Ramos (cell line): ENCODE results near the gene TVP23B.
"Not testable (repeated sequence)": the region's sequence is repeated elsewhere in the genome, so short reads cannot be mapped to it uniquely, and the experiment has no call there.

Experiments
- in situ Hi-C: fragments of 300-500 bp; cut with MboI; formaldehyde crosslinking; loops from one replicate; pipeline ENCODE4 v1.14.3; 2022; ENCODE audit warnings: low sequenced_read_pairs; ENCODE audit not compliant: unreplicated experiment

The TVP23B gene

DNA sequence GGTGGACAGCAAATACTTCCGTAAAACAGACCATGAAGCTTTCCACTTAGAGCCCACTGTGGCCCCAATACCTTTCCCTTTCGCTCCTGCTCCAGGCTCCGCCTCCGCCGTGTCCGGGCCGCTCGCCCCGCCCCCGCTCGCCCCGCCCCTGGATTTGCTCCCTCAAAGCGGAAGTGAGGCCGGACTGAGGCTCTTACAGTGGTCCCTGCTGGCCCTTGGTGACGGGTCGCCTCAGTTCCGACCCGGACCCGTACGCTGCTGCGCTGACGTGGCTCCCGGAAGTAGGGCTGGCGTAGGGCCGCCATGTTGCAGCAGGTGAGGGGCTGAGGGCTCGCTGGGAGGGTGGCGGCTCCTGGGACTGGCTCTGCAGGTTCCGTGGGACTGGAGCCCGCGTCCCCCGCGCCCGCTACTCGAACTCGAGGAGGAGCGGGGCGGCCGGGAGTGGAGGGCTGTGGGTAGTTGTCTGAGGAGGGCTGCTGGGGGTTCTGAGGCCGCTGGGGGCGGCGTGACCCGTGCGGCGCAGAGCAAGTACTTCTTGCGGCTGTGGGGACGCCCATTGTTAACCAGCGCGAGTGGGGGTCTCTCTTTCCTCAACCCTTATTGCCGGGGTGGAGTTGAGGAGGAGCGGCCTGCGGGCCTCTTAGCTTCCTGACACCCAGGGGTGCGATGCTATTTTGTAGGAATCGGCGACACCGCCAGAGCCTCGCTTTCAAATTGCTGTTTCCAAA is at the start of gene TVP23B:
Gene TVP23B (plus strand): TSS at position 193 of the 728 bp plus-strand sequence. CDS start 111 bp downstream, at position 304.
- in situ Hi-C loops: not testable (repeated sequence)

DNA sequence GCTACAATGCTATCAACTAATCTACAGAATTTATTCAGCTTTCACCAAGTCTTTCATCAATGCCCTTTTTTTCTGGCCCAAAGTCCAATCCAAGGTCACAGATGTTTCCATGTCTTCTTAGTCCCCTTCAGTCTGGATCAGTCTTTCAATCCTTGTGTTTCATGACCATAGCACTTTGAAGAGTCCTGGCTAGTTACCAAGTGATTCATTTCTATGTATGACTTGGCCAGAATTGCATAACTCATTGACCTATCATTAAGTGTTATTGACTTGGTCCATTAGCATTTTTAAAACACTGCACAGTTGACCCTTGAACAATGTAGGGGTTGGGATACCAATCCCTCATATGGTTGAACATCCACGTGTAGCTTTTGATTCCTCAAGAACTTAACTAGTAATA is 48.5 kb upstream of the TVP23B start:
- in situ Hi-C loops: not testable (repeated sequence)

DNA sequence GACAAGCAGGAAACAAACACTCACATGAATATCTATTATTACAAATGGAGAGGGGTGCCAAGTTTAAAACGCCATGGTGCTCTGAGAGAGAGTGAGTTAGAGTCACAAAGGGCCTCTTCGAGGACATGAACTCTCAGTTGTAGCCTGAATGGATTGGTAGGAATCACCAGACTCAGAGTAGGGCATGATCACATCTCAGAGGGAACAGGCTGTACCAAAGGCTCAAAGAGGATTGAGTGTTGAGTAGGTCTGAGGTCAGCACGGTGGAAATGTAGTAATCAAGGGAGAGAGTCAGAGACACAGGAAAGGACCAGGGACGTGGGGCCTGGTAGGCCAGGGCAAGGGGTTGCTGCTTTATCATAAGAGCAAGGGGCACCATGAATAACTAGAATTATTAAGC is 47.6 kb upstream of the TVP23B start:
- in situ Hi-C loops: not testable (repeated sequence)

DNA sequence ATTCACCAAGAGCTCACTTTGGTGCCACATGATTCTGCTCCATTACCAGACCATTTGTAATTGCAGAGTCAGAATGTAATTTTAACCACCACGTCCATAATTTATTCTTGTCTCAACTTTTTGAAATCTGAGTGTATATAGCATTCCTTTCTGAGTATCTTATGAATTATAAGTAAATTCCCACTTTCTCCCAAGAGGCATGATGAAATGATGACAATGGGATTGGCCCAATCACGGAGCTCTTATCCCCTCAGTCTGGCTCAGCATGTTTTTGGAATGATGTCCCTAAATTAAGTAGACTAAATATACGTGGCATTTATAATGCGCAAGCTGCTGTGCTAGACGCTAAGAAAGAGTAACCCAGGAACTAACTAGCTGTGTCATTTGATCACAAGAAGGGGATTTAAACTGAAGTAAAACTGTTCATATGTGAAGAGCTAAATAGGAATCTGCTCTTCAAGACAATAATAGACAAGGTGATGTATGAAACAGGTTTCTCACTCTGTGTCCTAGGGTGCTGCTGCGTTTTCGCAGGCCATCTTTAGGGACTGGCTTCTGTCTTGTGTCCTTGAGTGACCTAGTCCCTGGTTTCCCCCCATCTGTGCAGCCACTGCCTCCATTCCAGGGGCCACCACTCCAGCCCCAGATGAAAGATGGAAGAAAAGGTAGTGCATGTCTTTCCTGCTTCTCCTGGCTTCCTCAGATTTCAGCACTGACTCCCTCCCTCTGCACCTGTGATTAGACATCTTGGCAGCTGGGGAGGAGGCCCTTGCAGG is 41.2 kb upstream of the TVP23B start:
- in situ Hi-C loops: not testable (repeated sequence)

DNA sequence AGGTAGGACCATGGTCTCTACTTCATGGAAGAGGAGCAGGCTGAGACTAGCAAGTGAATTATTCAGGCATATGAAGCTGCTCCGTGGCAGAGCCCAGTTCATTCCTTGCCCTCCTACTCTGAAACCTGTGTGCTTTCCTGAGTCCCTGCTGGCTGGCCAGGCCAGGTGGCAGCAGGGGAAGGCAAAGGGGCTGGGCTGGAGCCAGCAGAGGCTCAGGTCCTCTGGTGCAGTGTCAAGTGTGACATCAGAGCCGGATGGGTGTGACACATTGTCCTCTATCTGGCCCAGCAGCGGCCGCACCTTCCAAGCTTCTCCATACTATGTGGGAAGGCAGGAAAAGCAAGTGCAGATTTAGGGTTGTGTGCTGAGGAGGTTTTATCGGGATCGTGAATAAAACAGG is 39.8 kb upstream of the TVP23B start:
- in situ Hi-C loops: not testable (repeated sequence)

DNA sequence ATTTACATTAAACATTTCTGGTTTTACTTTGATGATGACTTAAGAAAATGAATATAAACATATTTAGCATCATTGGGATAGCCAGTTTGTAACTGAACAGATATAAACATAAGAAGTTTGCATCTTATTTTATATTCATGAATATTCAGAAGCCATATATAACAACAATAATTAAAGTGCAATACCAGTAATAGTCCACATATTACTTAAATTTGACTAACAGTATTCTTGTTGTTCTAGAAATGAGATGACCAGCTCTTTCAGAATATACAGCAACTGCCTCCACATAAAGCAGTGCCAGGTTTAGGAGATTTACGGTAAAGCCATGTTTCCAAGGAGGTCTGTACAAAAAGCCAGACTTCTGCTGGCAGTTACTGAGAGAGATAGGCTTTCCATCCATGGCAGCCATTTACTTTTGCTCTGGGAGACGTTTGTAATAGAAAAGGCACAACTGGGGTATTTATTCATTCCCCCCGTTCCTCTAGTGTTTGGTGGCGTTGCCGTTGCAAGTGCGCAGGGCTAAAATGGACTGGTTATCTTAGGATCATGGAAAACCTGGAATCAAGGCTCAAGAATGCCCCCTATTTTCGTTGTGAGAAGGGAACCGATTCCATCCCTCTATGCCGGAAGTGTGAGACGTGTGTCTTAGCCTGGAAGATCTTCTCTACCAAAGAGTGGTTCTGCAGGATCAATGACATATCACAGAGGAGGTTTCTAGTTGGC is 37.1 kb upstream of the TVP23B start, which contains the start of gene FBXW10:
Gene FBXW10 (plus strand): TSS at position 356 of the 723 bp plus-strand sequence. CDS start 191 bp downstream, at position 547.
- in situ Hi-C loops: not testable (repeated sequence)

DNA sequence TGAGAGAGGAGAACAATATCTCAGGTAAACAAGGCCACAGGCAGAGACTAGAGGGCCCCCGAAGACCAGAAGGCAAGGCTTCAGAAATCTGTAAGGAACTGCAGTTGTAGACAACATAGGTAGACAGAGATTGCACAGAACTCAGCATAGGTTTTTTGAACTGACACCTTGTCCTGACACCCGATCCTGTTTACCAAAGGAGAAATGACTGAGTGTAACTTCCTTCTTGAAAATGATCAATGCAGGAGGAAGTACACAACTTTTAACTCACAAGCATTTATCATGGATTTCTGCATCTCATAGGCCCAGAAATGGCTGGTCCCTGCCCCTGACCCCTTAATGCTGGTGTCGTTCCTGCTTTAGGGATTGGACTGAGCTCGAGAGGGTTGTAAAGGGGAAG is 36.3 kb upstream of the TVP23B start:
- in situ Hi-C loops: not testable (repeated sequence)

DNA sequence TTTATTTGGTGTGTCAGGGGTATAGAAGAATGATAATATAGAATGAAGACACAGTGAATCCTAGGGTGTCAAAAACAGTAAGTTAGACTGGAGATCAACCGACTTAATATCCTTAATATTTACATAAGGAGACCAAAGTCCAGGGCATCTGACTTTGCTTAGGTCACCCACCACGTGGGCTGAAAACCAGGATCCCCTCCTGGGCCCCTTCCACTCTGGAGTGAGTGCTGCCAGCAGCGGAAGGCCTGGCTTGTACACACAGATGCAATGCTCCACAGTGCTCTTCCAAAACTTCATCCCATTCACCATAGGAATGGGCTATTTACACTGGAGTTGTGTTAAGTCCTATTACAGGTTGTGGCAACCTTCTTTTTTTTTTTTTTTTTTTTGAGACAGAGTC is 34.4 kb upstream of the TVP23B start:
- in situ Hi-C loops: not testable (repeated sequence)

DNA sequence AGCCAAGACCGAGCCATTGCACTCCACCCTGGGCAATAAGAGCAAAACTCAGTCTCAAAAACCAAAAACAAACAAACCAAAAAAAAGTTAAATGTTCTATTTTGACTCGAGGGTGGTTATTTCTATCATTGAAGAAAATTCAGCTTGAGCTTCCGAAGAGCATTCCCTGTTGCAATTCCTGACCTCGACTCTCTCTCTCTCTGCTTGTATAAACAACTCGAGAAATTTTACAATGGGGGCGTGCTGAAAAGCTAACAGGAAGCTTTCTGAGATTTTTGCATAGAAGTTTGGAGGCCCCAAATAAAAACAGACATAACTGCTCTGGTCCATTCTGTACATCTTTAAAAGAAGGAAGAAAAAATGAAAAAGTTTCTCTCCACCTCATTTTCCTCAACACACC is 33.5 kb upstream of the TVP23B start:
- in situ Hi-C loops: not testable (repeated sequence)

DNA sequence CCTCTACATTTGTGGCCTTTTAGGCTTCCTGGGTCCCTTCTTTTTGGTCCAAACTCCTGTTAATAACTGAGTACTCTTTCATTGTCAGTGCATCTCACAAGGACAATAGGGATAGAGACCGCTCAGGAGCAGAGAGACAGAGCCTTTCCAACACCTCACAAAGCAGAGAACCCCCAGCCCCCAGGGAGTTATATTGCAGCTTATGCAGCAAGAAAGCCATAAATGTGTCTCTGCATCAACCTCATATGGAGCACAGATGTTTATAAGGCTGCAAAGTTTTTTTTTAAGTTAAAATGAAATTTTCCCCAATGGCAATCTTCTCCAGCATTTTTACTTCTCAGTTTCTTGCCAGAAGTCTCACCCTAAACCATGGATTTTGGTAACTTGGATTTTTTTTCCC is 30.7 kb upstream of the TVP23B start:
- in situ Hi-C loops: not testable (repeated sequence)

DNA sequence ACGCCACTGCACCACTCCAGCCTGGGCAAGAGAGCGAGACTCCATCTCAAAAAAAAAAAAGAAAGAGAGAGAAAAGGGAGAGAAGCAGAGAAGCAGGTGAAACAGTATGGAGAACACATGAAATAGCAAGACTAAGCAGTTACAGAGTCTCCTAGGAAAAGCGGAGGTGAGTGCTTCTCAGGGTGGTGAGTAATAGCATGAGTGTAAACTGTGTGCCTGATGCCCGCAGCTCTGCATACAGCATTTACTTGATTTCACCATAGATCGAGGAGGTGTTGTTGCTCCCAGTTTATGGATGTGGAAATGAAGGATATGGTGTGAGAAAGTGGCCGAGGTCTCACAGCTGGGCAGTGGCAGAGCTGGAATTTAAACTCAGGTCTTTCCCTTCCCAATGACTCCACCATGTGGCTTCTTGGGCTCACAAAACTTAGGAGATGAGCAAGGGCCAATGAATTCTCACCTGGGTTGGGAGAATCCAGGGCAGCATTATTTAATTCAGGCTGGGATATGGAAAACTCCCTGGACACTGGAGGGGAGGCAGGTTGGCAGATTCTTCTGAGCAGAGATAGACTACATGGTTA is 27.1 kb upstream of the TVP23B start:
- in situ Hi-C loops: not testable (repeated sequence)

DNA sequence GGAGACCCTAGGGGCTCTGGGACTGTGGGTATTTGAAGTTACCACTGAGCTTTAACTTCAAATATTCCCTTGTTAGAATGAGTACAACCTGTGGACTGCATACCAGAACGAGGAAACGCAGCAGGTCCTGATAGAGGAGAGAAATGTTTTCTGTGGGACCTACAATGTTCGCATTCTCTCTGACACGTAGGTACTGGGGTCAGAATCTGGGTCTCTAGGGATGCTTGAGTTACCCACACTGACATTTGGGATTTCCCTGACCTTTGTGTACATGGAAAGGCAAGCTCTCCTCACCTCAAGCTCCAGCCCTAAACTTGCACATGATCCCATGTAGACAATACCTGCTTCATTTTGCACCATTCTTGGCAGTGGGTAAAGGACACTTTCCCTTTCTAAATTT is 25.0 kb upstream of the TVP23B start:
- in situ Hi-C loops: not testable (repeated sequence)

DNA sequence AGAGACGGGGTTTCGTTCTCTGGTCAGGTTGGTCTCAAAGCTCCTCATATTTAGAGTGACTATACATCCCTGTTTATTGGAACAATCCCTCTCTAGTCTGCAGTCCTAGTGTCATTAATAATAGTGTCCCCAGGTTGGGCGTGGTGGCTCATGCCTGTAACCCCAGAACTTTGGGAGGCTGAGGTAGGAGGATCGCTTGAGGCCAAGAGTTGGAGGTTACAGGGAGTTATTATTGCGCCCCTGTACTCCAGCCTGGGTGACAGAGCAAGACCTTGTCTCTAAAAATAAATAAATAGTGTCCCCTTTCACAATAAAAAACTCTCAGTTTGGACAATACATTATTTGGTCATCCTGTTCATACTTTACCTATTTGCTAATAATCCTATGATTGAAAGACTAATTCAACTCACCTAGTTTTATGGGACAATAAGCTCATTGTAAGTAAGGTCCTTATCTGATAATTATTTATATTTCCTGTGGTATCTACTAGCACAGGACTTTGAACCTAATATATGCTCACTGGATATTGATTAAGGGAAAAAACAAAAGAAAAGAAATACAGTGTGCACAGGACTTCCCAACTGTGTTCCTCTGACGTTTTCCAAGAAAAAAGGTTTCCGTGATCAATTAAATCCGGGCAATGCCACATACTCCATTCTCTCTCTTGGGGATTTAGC is 23.5 kb upstream of the TVP23B start:
- in situ Hi-C loops: not testable (repeated sequence)

DNA sequence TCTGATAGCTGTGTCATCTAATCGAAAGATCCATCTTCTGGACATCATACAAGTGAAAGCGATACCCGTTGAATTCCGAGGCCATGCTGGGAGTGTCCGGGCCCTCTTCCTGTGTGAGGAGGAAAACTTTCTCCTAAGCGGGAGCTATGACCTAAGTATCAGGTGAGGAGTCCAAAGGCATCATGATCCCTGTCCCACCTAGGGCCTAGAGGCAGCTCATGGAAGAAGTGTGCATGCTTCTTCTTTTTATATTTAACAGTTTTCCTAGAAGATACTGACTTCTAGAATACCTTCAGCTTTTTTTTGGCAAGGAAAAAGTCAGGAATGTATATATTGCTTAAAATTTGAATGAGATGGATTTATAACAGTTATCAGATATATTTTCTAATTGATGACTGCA is 22.6 kb upstream of the TVP23B start:
- in situ Hi-C loops: not testable (repeated sequence)

DNA sequence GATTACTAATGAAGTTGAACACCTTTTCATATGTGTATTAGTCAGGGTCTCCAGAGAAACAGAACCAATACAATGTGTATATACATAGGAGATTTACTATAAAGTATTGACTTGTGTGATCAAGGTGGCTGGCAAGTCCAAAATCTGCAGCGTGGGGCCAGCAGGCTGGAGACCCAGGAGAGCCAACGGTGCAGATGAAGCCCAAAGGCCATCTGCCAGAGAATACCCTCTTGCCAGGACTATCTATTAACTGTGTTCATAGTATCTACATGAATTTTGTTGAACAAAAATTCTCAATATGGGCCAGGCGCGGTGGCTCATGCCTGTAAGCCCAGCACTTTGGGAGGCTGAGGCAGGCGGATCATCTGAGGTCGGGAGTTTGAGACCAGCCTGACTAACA is 20.8 kb upstream of the TVP23B start:
- in situ Hi-C loops: not testable (repeated sequence)

DNA sequence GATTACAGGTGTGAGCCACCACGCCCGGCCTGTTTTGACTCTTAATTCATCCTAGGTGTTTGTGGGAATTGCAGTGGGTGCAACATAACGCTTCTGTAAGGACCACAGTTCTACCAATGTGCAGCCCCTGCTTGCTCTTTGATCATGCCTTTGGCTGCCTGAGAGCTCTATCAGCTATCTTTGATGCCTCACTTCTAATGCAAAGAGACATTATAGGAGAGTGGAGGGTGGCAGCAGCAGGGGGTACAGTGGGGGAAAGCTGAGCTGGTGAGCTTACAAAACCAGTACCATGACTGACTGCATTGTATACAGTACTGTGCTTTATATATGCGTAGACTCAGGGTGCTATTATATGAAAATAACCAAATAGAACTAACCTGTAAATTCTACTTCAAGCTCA is 10.4 kb upstream of the TVP23B start:
- in situ Hi-C loops: not testable (repeated sequence)

DNA sequence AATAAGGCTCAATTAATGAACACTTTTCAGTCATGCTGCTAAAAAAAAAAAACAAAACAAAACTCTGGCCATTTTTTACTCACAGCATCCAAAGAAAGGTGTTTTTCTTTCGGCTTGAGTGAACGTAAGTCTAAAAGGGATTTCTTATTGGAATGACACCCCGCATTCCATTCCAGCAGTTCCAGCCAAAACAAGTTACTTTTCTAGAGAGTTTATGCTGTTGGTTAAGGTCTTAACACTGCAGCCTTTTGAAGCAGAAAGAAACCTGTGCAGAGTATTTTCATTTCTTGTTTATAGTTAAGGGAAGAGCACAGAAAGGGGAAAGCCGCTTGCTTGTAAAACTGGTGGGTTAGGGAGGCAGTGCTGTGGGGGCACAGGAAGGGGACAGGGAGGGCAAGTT is 9.9 kb upstream of the TVP23B start:
- in situ Hi-C loops: not testable (repeated sequence)

DNA sequence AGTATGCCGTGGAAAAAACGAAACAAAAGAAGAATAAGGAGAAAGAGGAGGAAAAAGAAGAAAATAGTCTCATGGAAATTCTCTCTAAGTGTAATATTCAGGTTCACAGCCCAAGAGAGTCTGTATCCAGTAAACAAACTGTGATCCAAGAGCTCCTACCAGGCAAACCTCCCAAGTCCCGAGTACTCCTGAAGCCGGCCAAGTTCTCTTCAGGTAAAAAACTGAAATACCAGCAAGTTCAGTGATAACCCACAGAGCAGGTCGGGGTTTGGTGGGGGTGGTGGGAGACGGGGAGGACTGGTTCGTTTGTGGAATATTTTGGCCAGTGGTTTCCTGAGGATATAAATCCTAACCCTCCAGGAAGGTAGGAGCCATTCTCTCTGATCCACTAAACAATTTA is 8.5 kb upstream of the TVP23B start:
- in situ Hi-C loops: no loop called here

DNA sequence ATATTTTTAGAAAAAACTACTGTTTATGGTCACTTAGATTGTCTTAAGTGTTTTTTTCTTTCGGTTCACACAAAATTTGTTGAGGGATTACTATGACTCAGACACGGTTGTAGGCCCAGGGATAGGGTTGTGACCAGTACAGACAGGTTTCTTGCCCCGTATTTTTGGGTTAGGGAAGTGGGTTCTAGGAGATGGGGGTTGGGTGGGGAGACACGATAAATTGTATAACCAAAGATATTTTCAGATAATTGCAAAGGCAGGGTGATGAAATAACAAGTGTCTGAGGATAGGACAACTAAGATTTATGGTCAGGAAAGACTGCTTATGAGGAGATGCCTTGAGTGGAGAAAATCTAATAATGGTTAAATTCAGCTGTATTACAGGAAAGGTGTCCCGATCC is 822 bp downstream of the TVP23B start:
- in situ Hi-C loops: not testable (repeated sequence)

DNA sequence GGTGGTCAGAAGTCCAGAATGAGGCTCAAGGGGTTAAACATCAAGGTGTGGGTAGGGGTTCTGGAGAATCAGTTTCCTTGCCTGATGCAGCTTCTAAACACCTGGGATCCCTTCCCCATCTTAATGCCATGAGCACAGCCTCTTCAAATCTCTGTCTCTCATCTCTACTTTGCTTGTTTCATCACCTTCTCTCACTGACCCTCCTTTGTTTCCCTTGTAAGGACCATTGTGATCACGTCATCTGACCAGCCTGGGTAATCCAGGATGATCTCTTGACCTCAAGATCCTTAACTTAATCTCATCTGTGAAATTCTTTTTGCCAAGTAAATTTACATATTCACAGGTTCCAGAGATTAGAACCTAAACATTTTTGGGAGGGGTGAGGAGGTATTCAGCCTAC is 5.0 kb downstream of the TVP23B start:
- in situ Hi-C loops: not testable (repeated sequence)
